HCT116 (cell line): ENCODE measurements around the gene CIAO2B. TPM values are rescaled to one million over a fixed set of nuclear protein-coding genes. Genes with fewer than 3 reads are reported as not detected.

Source experiments
- ATAC-seq: fragments of 200-7000 bp; cut with Tn5 transposase; 2 replicates; pipeline ENCODE4 v1.9.1; 2020; ENCODE audit warnings: mild to moderate bottlenecking, moderate library complexity
- BruUV-seq: library from RNA; stranded (reverse); fragments of 400-500 nt; replicated peaks from 2 replicates; lab custom pipeline; 2021; lab: Mats Ljungman, UMichigan
- CTCF ChIA-PET: fragments of 300-600 bp; sonication (Branson Sonifier 250); formaldehyde crosslinking; loops from one replicate; lab custom pipeline; 2021; ENCODE audit warnings: antibody characterized with exemption; lab: Charles Lee
- POLR2A ChIA-PET: fragments of 300-600, 350-600 bp; sonication (Branson Sonifier 250); formaldehyde crosslinking; loops from one replicate; lab custom pipeline; 2021; ENCODE audit warnings: antibody characterized with exemption; lab: Charles Lee
- RAD21 ChIA-PET, 2 experiments: fragments of 300-600 bp; sonication (Branson Sonifier 250); formaldehyde crosslinking; loops; one replicate each; lab custom pipeline; 2023; ENCODE audit warnings: low total read pairs in 2 of 2; ENCODE audit not compliant: uncharacterized antibody in 2 of 2, unreplicated experiment in 2 of 2, low non-redundant PET in 1 of 2; lab: Charles Lee
- DNase-seq: peaks from one replicate; pipeline ENCODE4 v3.0.0-alpha.2; 2010; ENCODE audit warnings: low read depth, low spot score
- H2AFZ ChIP-seq: fragments of 200-600 bp; shearing (Covaris generic), sonication (generic); 2 replicates; pipeline ENCODE4 v1.6.1; 2017; ENCODE audit warnings: low read depth, mixed run types, mixed read lengths, antibody characterized with exemption, low read length; ENCODE audit not compliant: poor library complexity, severe bottlenecking
- H3K27ac ChIP-seq: 2 replicates; pipeline ENCODE4 v1.5.1; 2012; ENCODE audit warnings: low read depth, low read length
- H3K27me3 ChIP-seq: fragments of 200-600 bp; sonication (generic); 2 replicates; pipeline ENCODE4 v1.6.1; 2016; ENCODE audit warnings: mixed run types, low read length, mixed read lengths; ENCODE audit not compliant: insufficient read depth
- H3K36me3 ChIP-seq, 2 experiments: fragments of 200-500 bp in 1 of 2; fragments of 200-600 bp in 1 of 2; sonication (Bioruptor generic) in 1 of 2; sonication (generic) in 1 of 2; 2 replicates each; pipeline versions ENCODE4 v1.5.1 to v1.6.1; 2014 to 2016; ENCODE audit warnings: low read length in 2 of 2, inconsistent platforms in 1 of 2, mixed read lengths in 1 of 2, mixed run types in 1 of 2; ENCODE audit not compliant: insufficient read depth in 2 of 2, control insufficient read depth in 1 of 2
- H3K4me1 ChIP-seq, 2 experiments: fragments of 200-600 bp in 1 of 2; sonication (generic) in 1 of 2; 2 replicates each; pipeline versions ENCODE4 v1.5.1 to v1.6.1; 2012 to 2017; ENCODE audit warnings: low read length in 2 of 2, inconsistent platforms in 1 of 2, mild to moderate bottlenecking in 1 of 2, mixed read lengths in 1 of 2, mixed run types in 1 of 2, moderate library complexity in 1 of 2; ENCODE audit not compliant: insufficient read depth in 2 of 2, control insufficient read depth in 1 of 2
- H3K4me2 ChIP-seq: fragments of 200-600 bp; sonication (generic); 2 replicates; pipeline ENCODE4 v1.6.1; 2017; ENCODE audit warnings: mixed run types, low read length, mixed read lengths
- H3K4me3 ChIP-seq, 2 experiments: fragments of 200-600 bp in 1 of 2; sonication (generic) in 1 of 2; replicated peaks in 1 of 2; 2 replicates each; pipeline ENCODE4 v1.5.1; 2011 to 2016; ENCODE audit warnings: low read length in 2 of 2, control low read depth in 1 of 2, low read depth in 1 of 2, mild to moderate bottlenecking in 1 of 2, mixed read lengths in 1 of 2, mixed run types in 1 of 2
- H3K79me2 ChIP-seq: fragments of 200-600 bp; sonication (generic); 2 replicates; pipeline ENCODE4 v1.6.1; 2017; ENCODE audit warnings: mild to moderate bottlenecking, mixed run types, low read length, moderate library complexity, mixed read lengths; ENCODE audit not compliant: insufficient read depth
- H3K9ac ChIP-seq: fragments of 200-600 bp; sonication (generic); 2 replicates; pipeline ENCODE4 v1.6.1; 2016; ENCODE audit warnings: low read length, mixed read lengths
- H3K9me2 ChIP-seq: fragments of 200-600 bp; sonication (generic), shearing (Covaris generic); 2 replicates; pipeline ENCODE4 v1.6.1; 2017; ENCODE audit warnings: mixed run types, mild to moderate bottlenecking, moderate library complexity; ENCODE audit not compliant: insufficient read depth
- H3K9me3 ChIP-seq, 2 experiments: fragments of 200-500 bp in 1 of 2; fragments of 200-600 bp in 1 of 2; sonication (Bioruptor generic) in 1 of 2; sonication (generic) in 1 of 2; 2 replicates each; pipeline ENCODE4 v1.6.1; 2014 to 2017; ENCODE audit warnings: low read length in 2 of 2, mixed read lengths in 2 of 2, inconsistent platforms in 1 of 2, low read depth in 1 of 2, mild to moderate bottlenecking in 1 of 2, mixed run types in 1 of 2, moderate library complexity in 1 of 2; ENCODE audit not compliant: control insufficient read depth in 1 of 2, insufficient read depth in 1 of 2
- H4K20me1 ChIP-seq: fragments of 200-600 bp; sonication (generic), shearing (Covaris generic); 2 replicates; pipeline ENCODE4 v1.6.1; 2017; ENCODE audit warnings: mixed run types, mild to moderate bottlenecking, moderate library complexity; ENCODE audit not compliant: insufficient read depth
- EGR1 ChIP-seq: IDR thresholded peaks from 2 replicates; pipeline ENCODE4 v1.6.1; 2012; ENCODE audit warnings: low read depth
- ELF1 ChIP-seq: IDR thresholded peaks from 2 replicates; pipeline ENCODE4 v1.6.1; 2012; ENCODE audit warnings: low read depth, borderline replicate concordance
- FOSL1 ChIP-seq: IDR thresholded peaks from 2 replicates; pipeline ENCODE4 v1.6.1; 2012; ENCODE audit warnings: low read depth
- RAD21 ChIP-seq: IDR thresholded peaks from 2 replicates; pipeline ENCODE4 v1.6.1; 2012; ENCODE audit warnings: low read depth, mild to moderate bottlenecking
- TCF7L2 ChIP-seq: IDR thresholded peaks from 2 replicates; pipeline ENCODE4 v1.7.0; 2011; ENCODE audit warnings: borderline replicate concordance, inconsistent platforms; ENCODE audit not compliant: insufficient read depth, insufficient read length; ENCODE audit errors: extremely low read depth
- intact Hi-C: fragments of 100-400 bp; cut with micrococcal nuclease; formaldehyde crosslinking; loops from 2 replicates; pipeline ENCODE4 v1.10.0; 2022
- total RNA-seq: library from RNA; stranded (reverse); gene quantifications from one replicate; pipeline ENCODE4 v1.2.1, GENCODE V29; 2021; ENCODE audit not compliant: unreplicated experiment
- TF ChIP-seq, protein P1 (sequence below): IDR thresholded peaks from 2 replicates; pipeline ENCODE4 v1.6.1; 2011; ENCODE audit warnings: mild to moderate bottlenecking, low read length, moderate library complexity; ENCODE audit not compliant: insufficient replicate concordance; ENCODE audit errors: extremely low read depth
- TF ChIP-seq, protein P2 (sequence below): IDR thresholded peaks from 2 replicates; pipeline ENCODE4 v1.6.1; 2012; ENCODE audit warnings: low read depth

CIAO2B gene
- total RNA-seq, 1 experiment from 2014 or later: 113 TPM

DNA sequence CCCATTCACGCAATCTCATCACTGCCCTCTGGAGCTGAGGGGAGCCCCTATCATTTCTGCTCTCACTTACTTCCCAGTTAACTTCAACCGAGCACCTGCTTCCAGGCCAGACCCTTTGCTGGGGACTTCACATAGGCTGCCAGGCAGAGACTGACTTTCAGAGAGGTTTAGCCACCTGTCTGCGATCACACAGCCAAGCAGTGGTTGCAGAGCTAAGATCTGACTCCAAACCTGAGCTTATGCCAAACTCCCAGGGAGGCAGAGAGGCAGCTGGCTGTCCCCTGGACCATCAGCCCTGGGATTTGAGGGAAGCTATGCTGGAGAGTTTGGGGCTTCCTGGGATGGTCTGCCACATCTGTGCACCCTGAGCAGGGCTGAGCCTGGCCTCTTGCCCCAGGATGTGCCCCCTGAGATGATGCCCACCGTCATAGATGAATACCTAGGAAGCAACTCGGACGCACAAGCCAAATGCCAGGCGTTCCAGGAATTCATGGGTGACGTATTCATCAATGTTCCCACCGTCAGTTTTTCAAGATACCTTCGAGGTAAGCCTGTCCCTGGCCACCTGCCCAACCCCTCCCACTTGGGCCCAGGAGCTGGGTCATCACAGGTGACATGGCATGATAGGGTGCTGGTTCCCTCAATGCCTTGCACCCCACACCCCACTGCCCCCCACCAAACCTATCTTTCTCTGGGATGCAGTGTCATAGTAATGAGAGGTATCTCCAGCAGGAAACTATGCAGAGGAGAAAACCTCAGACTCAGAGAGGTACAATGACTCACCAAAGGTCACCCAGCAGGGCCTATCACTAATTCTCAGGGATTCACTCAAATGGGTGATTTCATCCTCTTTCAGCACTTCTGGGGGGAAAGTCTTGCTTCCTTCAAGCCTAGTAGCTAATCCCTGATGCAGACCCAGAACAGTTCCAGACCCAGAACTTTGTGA lies 36.8 kb upstream of the CIAO2B start:
- Histone ChIP-seq H3K4me2 (peak overlapping the region; percentile 80), H3K4me3 (peak overlapping the region in 1 of 2 experiments; percentile 31; a peak in 1 of 4 replicates), H3K4me1 (peaks cover 40 to 55% of the 10 kb centered on the region in 2 experiments), H3K36me3 (no peaks in the 10 kb centered on the region), H4K20me1 (no peaks in the 10 kb centered on the region), H3K79me2 (no peaks in the 10 kb centered on the region), H3K27me3 (no peaks in the 10 kb centered on the region), H3K9me2 (no peaks in the 10 kb centered on the region), H2AFZ (no peak overlapping the region), H3K9me3 (no peaks in the 10 kb centered on the region), H3K27ac (peak overlapping the region; percentile 6; the same call in 1 of the 2 replicates), H3K9ac (peak overlapping the region; percentile 37)
- no peak for DNase-seq
- no TSS peak for BruUV-seq
- ChIA-PET CTCF (interaction anchor here (1.4 to 2.5 kb wide), 3 partner anchors 10 to 214 kb away, joined by 3 to 13 read pairs (median 3); partner anchors contain the start of gene CES3), RAD21 (interaction anchor here in 1 of 2 experiments (0.9 kb wide), 1 partner anchor 17 kb away, joined by 3 read pairs; no protein-coding TSS in a partner anchor), POLR2A (no interaction called here)
- peak; percentile 68 for ATAC-seq
- peak; percentile 40; the same call in 1 of the 2 replicates for TF ChIP-seq FOSL1
- TF ChIP-seq ELF1: no peak
- TF ChIP-seq RAD21: no peak
- TF ChIP-seq EGR1: no peak
- intact Hi-C loops: no loop called here

DNA sequence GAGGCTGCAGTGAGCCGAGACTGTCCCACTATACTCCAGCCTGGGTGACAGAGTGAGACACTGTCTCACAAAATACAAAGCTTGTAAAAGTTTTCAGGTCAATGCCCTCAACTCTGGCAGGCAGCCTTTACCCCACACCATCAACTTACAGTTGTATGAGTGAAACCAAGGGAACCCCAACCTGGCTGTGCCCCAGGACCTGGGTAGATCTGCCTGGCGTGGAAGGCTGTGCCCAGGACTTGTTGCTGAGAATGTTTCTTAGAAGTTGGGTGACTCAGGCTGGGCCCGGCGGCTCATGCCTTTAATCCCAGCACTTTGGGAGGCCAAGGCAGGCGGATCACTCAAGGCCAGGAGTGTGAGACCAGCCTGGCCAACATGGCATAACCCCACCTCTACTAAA lies 34.6 kb upstream of the CIAO2B start:
- Histone ChIP-seq H3K9me3 (no peaks in the 10 kb centered on the region), H3K36me3 (no peaks in the 10 kb centered on the region), H3K4me3 (peak overlapping the region in 1 of 2 experiments; percentile 26; a peak in 1 of 4 replicates), H3K79me2 (no peaks in the 10 kb centered on the region), H3K4me1 (peaks cover 40 to 55% of the 10 kb centered on the region in 2 experiments), H3K27me3 (no peaks in the 10 kb centered on the region), H3K9ac (peak overlapping the region; percentile 28; the same call in 1 of the 2 replicates), H3K27ac (no peak overlapping the region), H2AFZ (no peak overlapping the region), H3K9me2 (no peaks in the 10 kb centered on the region), H4K20me1 (no peaks in the 10 kb centered on the region), H3K4me2 (peak overlapping the region; percentile 80)
- intact Hi-C loops: no loop called here
- RAD21 ChIA-PET: no interaction called here
- no TSS peak for BruUV-seq
- CTCF ChIA-PET: interaction anchor here (0.8 kb wide), 1 partner anchor 8 kb away, joined by 3 read pairs; the partner anchor contains the start of gene CES3
- POLR2A ChIA-PET: no interaction called here
- TF ChIP-seq TCF7L2: peak; percentile 75
- TF ChIP-seq, protein P1, sequence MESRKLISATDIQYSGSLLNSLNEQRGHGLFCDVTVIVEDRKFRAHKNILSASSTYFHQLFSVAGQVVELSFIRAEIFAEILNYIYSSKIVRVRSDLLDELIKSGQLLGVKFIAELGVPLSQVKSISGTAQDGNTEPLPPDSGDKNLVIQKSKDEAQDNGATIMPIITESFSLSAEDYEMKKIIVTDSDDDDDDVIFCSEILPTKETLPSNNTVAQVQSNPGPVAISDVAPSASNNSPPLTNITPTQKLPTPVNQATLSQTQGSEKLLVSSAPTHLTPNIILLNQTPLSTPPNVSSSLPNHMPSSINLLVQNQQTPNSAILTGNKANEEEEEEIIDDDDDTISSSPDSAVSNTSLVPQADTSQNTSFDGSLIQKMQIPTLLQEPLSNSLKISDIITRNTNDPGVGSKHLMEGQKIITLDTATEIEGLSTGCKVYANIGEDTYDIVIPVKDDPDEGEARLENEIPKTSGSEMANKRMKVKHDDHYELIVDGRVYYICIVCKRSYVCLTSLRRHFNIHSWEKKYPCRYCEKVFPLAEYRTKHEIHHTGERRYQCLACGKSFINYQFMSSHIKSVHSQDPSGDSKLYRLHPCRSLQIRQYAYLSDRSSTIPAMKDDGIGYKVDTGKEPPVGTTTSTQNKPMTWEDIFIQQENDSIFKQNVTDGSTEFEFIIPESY: no peak
- TF ChIP-seq, protein P2, sequence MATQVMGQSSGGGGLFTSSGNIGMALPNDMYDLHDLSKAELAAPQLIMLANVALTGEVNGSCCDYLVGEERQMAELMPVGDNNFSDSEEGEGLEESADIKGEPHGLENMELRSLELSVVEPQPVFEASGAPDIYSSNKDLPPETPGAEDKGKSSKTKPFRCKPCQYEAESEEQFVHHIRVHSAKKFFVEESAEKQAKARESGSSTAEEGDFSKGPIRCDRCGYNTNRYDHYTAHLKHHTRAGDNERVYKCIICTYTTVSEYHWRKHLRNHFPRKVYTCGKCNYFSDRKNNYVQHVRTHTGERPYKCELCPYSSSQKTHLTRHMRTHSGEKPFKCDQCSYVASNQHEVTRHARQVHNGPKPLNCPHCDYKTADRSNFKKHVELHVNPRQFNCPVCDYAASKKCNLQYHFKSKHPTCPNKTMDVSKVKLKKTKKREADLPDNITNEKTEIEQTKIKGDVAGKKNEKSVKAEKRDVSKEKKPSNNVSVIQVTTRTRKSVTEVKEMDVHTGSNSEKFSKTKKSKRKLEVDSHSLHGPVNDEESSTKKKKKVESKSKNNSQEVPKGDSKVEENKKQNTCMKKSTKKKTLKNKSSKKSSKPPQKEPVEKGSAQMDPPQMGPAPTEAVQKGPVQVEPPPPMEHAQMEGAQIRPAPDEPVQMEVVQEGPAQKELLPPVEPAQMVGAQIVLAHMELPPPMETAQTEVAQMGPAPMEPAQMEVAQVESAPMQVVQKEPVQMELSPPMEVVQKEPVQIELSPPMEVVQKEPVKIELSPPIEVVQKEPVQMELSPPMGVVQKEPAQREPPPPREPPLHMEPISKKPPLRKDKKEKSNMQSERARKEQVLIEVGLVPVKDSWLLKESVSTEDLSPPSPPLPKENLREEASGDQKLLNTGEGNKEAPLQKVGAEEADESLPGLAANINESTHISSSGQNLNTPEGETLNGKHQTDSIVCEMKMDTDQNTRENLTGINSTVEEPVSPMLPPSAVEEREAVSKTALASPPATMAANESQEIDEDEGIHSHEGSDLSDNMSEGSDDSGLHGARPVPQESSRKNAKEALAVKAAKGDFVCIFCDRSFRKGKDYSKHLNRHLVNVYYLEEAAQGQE: no peak
- DNase-seq (no peak), ATAC-seq (peak; percentile 61)
